HG02678 (cell line): ENCODE measurements around the gene TSPAN9.

Experiments used
- ATAC-seq: cut with Tn5 transposase; IDR thresholded peaks from one replicate; pipeline ENCODE4 v1.9.1; 2021; ENCODE audit warnings: mild to moderate bottlenecking, moderate library complexity; ENCODE audit not compliant: unreplicated experiment

Gene TSPAN9

DNA sequence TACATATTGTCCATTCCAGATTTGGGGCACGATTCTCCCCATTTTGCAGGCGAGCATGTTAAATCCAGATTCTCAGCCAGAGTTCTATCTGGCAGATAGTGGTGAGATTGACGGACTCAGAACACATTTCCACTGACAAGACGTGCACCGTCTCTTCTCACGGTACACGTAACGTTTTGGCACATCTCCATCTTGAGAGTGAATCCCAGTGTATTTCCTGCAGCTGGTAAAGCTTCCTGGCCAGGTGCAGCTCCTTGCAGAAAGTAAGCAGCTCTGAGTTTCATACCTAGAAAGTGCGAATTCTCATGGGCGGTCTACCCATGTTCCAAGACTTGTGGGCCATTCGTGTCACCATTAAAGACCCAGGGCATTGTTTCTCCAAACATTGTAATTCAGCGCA lies 102.6 kb downstream of the TSPAN9 start:
- ATAC-seq = no peak

DNA sequence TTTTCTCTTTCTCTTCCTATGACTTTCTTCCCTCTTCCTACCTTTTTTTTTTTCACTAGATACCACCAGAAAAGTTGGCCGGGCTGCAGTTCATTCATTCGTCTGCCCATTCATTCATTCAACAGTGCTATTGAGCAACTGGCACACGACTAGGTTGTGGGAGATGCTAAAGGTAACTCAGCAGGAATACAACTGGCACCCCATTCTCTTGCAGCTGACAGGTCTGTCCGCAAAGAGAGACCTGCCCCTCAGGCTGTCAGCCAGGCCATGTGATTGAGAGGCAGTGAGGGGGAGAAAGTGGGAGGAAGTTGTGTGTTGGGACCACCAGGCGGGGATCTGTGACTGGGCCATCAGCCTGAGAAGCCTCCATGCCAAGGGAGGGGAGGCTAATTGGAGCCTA lies 105.2 kb downstream of the TSPAN9 start:
- ATAC-seq = no peak

DNA sequence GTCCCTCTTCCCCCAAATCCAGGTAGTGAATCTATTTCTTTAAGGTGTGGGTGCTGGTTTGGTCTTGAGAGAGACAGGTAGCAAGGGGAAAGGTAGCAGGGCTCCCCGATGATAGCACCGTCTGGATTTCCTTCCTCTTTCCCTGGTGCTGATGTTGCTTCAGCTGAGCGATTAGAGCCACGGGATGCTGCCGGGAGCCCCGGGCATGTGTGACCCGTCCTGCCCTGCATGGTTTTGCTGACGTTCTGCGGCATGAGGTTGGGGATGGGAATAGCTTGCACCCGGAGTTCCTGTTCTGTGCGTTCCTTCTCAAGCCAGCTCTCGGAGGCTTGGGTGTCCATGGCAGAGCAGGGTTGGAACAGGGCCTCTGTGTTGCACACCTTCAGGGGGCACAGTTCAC lies 107.3 kb downstream of the TSPAN9 start:
- no peak for ATAC-seq

DNA sequence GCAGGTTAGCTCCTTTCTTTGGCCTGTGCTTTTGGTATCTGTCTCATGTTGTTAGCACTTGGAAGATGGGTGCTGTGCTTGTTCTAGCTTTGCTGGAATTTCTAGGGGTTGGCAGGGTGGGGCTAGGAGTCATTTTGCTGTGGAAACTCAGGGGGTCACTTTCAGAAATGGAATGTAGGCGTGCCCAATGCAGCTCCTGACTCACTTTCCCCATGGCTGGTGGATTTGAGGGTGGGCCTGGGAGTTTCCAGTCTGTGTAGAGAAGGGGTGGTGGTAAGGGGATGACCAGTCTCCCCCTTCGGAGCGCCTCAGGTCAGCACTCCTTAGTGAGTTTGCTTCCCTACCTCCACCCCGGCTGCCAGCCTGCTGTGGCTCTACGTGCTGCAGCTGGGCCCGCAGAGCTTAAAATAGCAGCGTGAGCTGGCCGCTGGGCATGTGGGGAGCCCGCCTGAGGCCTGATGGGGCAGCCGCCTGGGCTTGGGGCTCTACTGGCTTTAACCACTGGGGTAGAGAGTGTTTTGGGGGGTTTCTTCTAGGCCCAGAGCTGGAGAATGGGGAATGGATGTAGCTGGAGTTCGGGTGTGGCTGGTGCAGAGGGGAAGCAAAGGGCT lies 108.2 kb downstream of the TSPAN9 start:
- no peak for ATAC-seq

DNA sequence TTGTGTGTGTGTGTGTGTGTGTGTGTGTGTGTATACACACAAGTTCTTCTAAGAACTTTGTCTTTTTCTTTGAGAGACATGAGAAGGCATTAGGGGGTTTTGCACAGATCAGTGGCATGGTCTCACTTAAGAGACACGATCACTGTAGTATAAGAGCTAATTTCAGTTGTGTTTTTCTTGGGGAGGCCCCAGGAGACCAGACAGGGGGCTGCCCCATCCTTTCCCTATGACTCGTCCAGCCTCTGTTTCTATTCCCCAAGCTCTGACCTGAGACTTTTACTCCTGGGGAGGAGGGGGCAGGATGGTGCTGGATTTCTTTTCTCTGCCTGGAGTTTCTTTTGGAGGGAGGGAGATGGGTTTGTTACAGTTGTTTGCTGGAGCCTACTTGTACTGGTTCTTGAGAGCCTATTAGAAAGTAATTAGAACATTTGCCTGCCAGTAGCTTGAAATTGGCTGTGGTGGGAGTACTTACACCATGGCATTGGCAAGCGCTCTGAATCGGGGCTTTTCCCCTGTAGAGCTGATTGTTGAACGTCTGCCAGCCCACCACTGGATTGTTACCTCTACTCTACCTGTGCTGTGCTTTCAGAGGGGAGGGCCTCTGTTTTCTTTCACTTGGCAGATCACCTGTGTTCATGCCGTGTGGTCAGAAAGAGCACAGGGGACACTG lies 109.5 kb downstream of the TSPAN9 start:
- no peak for ATAC-seq

DNA sequence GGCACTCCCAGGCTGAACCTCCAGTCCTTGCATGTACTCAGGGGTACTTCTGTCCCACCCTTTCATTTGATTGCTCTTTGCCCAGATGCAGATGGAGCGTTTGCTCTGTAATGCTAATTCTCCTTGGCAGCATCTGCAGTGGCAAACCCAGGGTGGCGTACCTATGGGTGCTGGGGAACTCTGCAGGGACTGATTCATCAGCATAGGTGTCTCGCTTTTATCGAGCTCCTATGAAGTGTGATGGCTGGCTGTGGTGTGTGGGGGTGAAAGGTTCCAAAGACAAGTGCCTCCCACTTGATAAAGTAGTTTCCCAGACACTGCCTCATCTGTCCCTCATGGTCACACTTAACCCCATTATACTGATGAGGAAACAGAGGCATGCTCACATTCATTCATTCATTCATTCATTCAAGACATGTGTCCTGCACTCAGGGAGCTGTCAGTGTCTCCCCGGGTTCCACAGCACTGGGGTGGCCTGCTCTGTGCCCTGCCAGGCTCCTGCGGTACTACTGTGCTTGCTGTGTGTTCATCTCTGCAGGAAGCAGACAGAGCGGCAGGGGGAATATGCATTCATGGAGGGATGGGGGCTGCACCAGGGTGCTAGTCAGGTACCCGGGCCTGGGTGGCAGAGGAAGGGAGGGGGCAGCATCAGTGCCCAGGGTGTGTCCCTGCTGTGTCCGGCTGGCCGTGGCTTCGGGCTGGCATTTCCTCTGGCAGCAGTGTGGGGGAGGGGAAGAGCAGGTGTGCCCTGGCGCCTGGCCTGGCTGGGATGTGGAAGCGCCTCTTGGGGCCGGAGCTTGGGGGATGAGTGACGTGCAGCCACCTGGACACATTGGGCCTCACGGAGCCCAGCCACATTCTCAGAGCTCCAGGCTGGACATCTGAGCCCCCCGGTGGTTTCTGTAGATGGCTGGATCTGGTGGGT lies 110.9 kb downstream of the TSPAN9 start:
- ATAC-seq = no peak

DNA sequence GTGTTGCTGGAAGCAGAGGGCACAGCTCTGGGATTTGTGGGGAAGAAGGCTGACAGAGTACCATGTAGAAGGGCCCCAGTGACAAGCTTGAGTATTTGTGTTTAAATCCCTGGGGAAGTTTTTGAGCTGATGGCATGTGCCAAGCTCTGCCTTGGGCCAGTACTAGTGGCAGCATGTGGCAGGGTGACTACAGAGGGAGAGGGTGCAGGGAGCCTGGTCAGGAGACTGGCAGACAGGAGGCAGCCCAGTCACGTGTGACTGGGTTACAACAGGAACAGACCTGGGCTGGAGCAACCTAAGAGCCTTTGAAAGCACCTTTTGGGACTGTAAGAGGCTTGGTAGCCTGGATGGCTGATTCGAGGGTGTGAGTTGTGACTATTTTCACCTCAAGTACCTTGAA lies 112.1 kb downstream of the TSPAN9 start:
- ATAC-seq = no peak

DNA sequence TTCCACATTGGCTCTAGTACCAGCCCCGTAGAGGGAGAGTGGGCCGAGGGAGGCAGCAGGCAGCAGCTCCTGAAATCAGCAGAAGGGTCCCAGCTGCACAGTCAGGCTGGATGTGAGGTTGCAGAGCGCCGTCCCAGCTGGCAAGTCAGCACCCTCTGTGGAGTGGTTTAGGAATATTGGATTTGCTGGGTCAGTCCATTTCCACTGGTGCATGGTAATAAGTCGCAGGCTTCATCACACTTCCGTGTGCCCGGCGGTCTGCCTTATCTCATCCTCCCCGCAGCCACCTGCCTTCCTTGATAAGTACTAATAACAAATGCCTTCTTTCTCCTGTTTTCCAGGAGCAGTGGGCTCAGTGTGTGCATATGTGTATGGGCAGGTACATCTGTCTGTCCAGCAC lies 112.9 kb downstream of the TSPAN9 start:
- ATAC-seq = no peak

DNA sequence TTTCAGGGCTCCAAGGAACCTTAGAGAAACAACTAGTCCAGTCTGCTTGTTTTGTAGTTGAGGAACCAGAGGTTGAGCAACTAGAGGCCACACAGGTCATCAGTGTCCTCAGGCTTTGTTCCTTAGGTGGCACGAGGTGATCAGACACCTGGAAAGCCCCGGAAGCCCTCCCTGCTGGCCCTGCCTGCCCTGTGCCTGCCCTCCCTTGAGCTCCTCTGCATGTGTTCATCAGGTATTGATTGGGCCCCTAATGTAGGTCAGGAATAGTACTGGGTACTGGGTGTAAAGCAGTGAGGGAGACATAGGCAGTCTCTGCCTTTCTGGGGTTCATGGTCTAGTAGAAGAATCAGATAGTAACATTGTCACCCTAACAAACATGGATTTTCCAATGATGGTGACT lies 114.3 kb downstream of the TSPAN9 start:
- ATAC-seq = no peak

DNA sequence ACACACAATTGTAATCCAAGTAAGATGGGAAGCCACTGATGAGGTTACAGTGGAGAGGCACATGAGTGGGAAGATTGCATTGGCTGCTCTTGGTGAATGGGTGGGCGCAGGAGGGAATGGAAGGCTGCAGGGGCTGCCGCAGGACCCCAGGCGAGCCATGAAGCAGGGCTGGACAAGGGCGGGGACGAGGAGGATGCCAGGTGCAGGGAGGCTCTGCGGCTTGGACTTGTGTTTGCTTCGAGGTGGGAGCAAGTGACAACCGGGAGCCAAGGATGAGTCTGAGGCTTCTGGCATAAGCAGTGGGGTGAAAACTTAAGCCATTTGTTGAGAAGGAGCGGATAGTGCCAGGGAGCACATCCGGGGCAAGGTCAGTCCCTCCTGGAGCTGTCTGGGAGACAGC lies 115.0 kb downstream of the TSPAN9 start:
- no peak for ATAC-seq

DNA sequence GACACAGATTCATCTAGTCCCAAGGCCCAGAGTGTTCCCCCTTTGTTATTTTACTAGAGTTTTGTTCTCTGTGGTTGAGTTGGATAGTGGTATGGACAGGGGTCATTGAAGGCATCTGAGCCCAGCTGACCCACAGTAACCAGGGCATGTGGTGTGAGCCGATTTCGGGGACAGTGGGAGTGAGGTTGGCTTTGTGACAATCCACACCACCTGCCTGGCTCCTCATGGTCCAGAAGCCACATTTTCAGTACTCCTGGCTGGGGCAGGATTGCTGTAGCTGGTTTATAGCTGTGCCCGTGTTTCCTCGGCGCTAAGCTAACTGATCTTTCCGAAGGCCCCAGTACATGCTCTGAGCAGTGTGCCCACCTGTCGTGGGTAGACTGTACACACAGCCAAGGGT lies 116.0 kb downstream of the TSPAN9 start:
- no peak for ATAC-seq

DNA sequence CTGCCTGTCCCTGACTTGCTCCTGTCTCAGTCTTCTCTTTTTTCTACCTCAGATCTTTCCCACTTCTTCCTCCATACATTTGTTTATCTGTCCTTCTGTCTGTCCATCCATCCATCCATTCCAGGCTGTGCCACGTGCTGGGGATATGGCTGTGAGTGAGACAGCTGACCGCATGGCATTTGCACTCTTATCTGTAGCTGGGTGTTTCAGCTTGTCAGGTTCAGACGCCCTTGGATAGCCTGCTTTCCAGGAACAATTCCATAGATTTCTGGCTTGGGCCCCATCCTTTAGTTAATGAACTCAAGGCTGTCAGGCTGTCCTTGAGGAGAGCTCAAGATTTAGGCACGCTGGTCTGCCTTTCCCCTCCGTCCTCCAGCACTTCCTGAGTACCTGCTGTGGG lies 116.6 kb downstream of the TSPAN9 start:
- no peak for ATAC-seq

DNA sequence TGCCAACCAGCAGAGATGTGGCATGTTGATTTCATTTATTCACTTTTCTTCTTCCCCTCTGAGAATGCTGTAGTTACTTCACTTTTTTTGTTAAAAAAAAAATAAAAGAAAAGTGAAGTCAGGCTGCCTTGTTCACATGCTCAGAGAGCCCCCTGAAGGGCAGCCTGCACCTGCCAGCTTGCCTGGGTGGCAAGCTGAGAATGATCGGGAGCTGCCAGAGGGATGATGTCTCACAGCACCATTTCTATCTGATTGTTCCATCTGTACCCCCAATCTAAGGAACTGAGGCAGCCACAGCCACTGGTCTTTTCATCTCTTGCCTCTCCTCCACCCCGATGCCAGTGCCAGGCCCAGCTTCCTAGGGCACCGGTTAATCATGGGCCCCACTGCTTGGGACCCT lies 118.2 kb downstream of the TSPAN9 start:
- no peak for ATAC-seq

DNA sequence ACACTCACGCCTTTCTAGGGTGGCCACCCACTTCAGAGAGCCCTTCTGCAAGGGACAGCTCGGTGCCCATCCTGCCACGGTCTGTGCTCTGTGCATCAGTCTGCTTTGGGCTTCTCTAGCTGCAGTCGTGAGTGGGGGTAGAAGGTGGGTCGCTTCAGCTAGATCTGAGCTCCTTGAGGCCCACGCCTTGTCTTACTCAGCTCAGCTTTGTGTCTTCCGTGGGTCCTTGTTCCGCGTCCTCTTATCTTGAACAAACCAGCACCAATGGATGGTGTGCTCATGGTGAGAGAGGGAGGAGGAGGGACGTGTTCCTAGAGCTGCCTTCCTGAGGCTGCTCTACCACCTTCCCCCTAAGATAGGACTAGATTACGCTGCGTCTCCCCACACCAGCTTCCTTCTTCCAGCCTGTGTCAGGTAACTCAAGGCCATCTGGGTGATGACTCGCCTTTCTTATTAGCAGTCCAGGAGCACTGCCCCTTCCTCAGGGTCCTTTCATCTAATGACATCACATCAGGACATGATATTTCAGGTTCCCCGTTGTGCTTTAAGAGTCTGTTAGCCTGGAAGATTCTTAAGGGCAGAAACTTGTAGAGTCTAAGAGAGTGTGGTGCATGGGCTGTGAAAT lies 118.8 kb downstream of the TSPAN9 start:
- ATAC-seq = no peak

DNA sequence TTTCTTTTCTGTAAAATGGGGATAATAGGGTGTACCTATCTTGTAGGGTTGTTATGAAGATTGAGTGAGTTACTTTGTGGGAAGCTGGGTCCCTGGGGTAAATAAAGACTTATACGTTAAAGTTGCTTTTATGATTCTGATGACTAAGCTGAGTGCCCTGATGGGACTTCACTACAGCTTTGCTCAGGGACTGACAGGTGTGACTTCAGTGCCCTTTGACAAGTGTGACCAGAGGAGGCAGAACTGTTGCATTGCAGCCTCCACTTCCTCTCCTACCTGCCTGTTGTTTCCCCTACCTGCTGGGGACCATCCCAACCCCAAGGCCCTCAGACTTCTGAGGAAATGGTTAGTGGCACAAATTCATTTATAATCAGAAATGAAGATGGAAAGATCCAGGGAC lies 119.3 kb downstream of the TSPAN9 start:
- no peak for ATAC-seq

DNA sequence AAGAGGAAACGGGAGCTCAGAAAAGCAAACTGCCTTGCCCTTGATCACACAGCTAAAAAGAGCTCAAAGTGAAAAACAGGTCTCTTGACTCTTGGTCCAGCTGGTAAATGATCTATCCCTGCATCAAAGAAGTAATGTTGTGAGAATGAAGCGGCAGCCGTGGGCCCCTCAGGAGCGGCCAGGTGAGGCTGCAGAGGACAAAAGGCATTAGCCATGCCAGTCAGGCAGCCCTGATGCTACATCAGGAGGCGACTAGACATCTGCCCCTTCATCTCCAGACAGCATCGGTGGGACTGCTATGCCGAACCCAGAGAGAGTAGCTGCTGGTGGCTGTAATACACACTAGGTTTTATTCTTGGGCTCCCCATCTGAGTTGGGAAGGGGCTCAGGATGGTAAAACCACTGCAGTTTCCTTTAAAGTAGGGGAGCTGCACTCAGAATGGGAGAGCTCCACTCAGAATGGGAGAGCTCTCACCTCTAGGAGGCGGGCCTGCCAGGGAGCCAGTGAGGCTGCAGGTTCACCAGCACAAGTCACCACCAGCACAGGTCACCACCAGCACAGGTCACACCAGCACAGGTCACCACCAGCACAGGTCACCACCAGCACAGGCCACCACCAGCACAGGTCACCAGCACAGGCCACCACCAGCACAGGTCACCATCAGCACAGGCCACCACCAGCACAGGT lies 120.1 kb downstream of the TSPAN9 start:
- ATAC-seq = no peak

DNA sequence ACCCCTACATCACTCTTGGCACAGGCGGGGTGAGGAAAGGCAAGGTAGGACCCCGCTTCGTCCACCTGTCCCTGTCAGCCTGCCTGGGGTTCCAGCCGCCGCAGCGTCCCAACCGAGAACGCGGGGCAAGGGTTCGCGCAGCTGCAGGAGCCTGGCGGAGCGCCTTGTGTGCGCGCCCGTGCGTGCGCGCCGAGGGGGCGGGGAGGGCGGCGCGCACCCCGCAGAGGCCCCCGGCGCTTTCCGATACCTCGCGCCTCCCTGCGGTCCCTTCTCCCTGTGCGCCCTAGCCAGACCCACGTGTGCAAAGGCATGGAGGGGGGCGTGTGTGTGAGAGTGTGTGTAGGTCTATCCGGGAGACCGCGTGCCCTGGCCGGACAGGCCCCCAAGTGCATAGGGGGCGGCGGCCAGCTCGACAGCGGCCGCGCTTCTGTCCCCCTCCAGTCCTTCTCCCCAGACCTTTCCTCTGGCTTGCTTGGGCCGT lies 122.4 kb downstream of the TSPAN9 start:
- no peak for ATAC-seq

DNA sequence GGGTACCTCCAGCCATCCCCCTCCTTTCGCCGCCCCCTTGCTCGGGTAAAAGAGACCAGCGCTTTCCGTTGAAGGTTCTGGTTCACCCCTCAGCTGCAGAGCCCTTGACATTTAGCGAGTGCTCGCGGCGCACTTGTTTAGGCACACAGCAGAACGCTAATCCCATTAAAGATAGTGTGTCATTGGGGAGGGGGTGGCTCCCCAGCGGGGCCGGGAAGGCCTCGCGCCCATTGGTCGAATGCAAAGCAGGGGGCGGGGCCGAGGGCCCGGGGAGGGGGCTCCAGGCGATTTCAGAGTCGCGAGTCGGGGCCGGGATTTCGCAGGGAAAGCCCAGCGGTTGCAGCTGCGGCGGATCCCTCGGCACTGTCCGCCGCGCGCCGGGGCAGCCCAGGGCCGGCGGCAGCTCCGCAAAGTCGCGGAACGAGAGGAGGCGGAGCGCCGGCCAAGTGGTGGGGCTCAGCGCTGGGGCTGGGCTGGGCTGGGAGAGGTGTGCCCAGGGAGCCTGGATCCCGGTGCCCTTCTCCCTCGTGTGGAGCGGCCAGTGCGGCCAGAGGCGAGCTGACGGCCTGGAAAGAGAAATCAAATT lies 122.9 kb downstream of the TSPAN9 start:
- no peak for ATAC-seq

DNA sequence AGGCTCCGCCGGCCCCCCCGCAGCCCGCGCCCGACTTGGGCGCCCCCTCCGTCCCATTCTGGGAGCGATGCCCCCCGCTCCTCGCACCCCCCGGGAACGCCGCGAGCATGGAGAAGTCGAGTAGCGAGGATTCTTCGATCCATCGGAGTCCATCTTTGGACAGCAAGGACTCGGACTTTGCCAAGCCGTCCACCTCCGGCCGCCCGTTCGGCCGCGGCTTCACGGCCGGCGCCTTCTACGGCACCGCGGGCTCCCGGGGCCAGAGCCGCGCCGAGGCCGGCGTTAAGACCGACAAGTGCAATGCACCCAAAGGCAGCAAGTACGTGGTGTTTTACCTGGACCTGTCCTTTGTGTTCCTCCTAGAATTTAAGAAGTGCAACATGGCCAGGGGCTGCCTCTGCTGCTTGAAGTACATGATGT lies 123.6 kb downstream of the TSPAN9 start:
- ATAC-seq = no peak

DNA sequence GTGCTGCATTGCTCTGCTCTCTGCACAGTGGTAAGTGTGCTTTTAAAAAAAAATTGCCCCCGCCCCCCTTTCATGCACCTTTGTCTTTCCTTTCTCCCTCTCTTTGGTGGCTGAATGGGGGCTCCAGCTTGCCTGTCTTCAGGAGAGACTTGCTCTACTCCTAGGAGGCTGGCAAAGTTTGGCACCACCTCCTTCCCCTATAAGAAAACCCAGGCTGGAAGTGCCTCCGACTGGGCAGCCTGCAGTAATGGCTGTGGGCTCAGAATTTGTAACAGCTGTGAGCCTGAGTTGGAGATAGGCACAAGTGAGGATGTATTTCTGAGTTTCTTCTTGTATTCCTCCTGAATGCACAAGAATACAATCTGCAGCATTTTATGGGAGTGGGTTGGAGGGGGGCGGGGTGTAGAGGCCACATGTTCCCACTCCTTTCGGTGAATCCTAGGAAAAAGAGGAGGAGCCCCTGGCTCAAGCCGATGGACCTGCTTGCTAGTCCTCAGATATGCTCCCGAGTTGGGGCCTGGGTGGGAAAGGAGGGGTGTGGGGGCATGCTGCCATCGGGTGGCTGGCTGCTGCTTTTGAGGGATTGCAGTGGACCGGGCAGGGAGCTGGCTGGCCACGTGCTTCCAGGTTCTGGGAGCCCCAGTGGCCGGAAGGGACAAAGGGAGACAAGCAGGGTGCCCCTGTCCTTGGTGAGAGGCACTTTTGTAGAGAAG lies 124.3 kb downstream of the TSPAN9 start:
- ATAC-seq = no peak
